HL-60 (cell line): Measurements from ENCODE around the gene ALK.
A peak's percentile ranks its signal among the peaks of the same experiment; 100 is the strongest.

ENCODE experiments used
- DNase-seq, 2 experiments: peaks; one replicate each; pipeline ENCODE4 v3.0.0-alpha.2; 2010 to 2020; ENCODE audit warnings: low read depth in 1 of 2, low spot score in 1 of 2
- H3K27ac ChIP-seq: fragments of 250-450 bp; sonication (Bioruptor Pico); replicated peaks from 2 replicates; pipeline ENCODE4 v1.5.1; 2020; ENCODE audit warnings: mild to moderate bottlenecking, moderate library complexity
- H3K27me3 ChIP-seq: fragments of 250-450 bp; sonication (Bioruptor Pico); 2 replicates; pipeline ENCODE4 v1.5.1; 2021; ENCODE audit warnings: mild to moderate bottlenecking, moderate library complexity; ENCODE audit not compliant: insufficient read depth, poor library complexity, severe bottlenecking
- H3K4me3 ChIP-seq: replicated peaks from 2 replicates; pipeline ENCODE4 v1.5.1; 2011; ENCODE audit warnings: mild to moderate bottlenecking, control low read depth, low read length; ENCODE audit not compliant: insufficient read depth
- CTCF ChIP-seq: IDR thresholded peaks from one replicate; pipeline ENCODE4 v1.5.1; 2011; ENCODE audit warnings: low read length, control low read depth, inconsistent platforms; ENCODE audit not compliant: insufficient read depth
- GABPA ChIP-seq: IDR thresholded peaks from 2 replicates; pipeline ENCODE4 v1.6.1; 2012; ENCODE audit warnings: low read depth
- POLR2AphosphoS5 ChIP-seq: IDR thresholded peaks from 2 replicates; pipeline ENCODE4 v1.6.1; 2012; ENCODE audit warnings: low read depth
- REST ChIP-seq: IDR thresholded peaks from 2 replicates; pipeline ENCODE4 v1.6.1; 2012; ENCODE audit warnings: low read depth; ENCODE audit not compliant: insufficient replicate concordance
- SPI1 ChIP-seq: IDR thresholded peaks from 2 replicates; pipeline ENCODE4 v1.6.1; 2012; ENCODE audit warnings: low read depth, mild to moderate bottlenecking, borderline replicate concordance

Gene ALK

GRCh38 chr2:29714333-29714732, 207.1 kb downstream of the ALK start:
- no peak overlapping the region for H3K4me3 ChIP-seq
- H3K27ac ChIP-seq = no peak overlapping the region
- no peaks in the 10 kb centered on the region for H3K27me3 ChIP-seq
- TF ChIP-seq REST (peak; percentile 76), POLR2AphosphoS5 (no peak)
- DNase-seq = no peak

- DNase-seq = no peak
- Histone ChIP-seq H3K27ac (no peak overlapping the region), H3K4me3 (no peak overlapping the region), H3K27me3 (no peaks in the 10 kb centered on the region)
- no peak for TF ChIP-seq SPI1
- no peak for TF ChIP-seq REST
Measured at GRCh38 chr2:29706171-29706720, 215.1 kb downstream of the ALK start.

- Histone ChIP-seq H3K27ac (no peak overlapping the region), H3K27me3 (no peaks in the 10 kb centered on the region), H3K4me3 (no peak overlapping the region)
- TF ChIP-seq REST (no peak), GABPA (no peak), POLR2AphosphoS5 (no peak), CTCF (no peak), SPI1 (no peak)
- DNase-seq = no peak
Measured at GRCh38 chr2:29705616-29706015, 215.8 kb downstream of the ALK start.

GRCh38 chr2:29703336-29703735, 218.1 kb downstream of the ALK start:
- no peak overlapping the region for H3K27ac ChIP-seq
- no peak overlapping the region for H3K4me3 ChIP-seq
- DNase-seq = no peak
- TF ChIP-seq POLR2AphosphoS5 (no peak), GABPA (no peak)
- no peaks in the 10 kb centered on the region for H3K27me3 ChIP-seq

- no peak for TF ChIP-seq CTCF
- TF ChIP-seq REST = no peak
- no peak for TF ChIP-seq SPI1
- TF ChIP-seq POLR2AphosphoS5 = no peak
- no peak for TF ChIP-seq GABPA
- no peaks in the 10 kb centered on the region for H3K27me3 ChIP-seq
- H3K27ac ChIP-seq = no peak overlapping the region
- DNase-seq = no peak
- no peak overlapping the region for H3K4me3 ChIP-seq
Measured at GRCh38 chr2:29702276-29702675, 219.1 kb downstream of the ALK start.
